ENCODE measurements around the gene ASCL5.

- TF ChIP-seq CTCF (IDR thresholded peaks at IDR 0.05; ENCODE audit: low read depth, low read length) = no peak
- TF ChIP-seq POLR2A (IDR thresholded peaks at IDR 0.05; ENCODE audit: extremely low read depth, insufficient read length) = no peak
- TF ChIP-seq MAX (IDR thresholded peaks at IDR 0.05; ENCODE audit: low read depth, low read length) = no peak
- TF ChIP-seq MYC (IDR thresholded peaks at IDR 0.05; ENCODE audit: low read depth, low read length) = no peak
Measured at GRCh38 chr1:201092738-201093137, 34.2 kb downstream of the ASCL5 start.

Measured in NB4 (cell line).